HEK293T (cell line): ENCODE results near the gene SUN2.

Source experiments
- CTCF ChIA-PET: fragments of 350-600 bp; formaldehyde crosslinking; extraction: SDS; loops from one replicate; lab custom pipeline; 2021; ENCODE audit warnings: antibody characterized with exemption, inconsistent platforms; lab: Yijun Ruan, JAX
- POLR2A ChIA-PET: fragments of 350-600 bp; formaldehyde crosslinking; extraction: SDS; loops from one replicate; lab custom pipeline; 2020; ENCODE audit warnings: antibody characterized with exemption, inconsistent platforms; lab: Yijun Ruan, JAX
- DNase-seq: peaks from one replicate; pipeline ENCODE4 v3.0.0; 2012; ENCODE audit warnings: mixed read lengths; ENCODE audit errors: extremely low spot score
- ARNT ChIP-seq: fragments of 450-650 bp; IDR thresholded peaks from 2 replicates; pipeline ENCODE4 v1.6.1; 2017; ENCODE audit warnings: mild to moderate bottlenecking
- BHLHE40 ChIP-seq: fragments of 450-650 bp; IDR thresholded peaks from 2 replicates; pipeline ENCODE4 v1.6.1; 2016; ENCODE audit warnings: mild to moderate bottlenecking, moderate library complexity, borderline replicate concordance
- CTBP1 ChIP-seq: fragments of 450-650 bp; IDR thresholded peaks from 2 replicates; pipeline ENCODE4 v1.6.1; 2016; ENCODE audit warnings: borderline replicate concordance
- ELF4 ChIP-seq: fragments of 450-650 bp; IDR thresholded peaks from 2 replicates; pipeline ENCODE4 v1.6.1; 2017; ENCODE audit warnings: antibody characterized with exemption
- FOXA1 ChIP-seq: fragments of 450-650 bp; IDR thresholded peaks from 2 replicates; pipeline ENCODE4 v1.6.1; 2016; ENCODE audit warnings: mild to moderate bottlenecking
- FOXK2 ChIP-seq: fragments of 450-650 bp; IDR thresholded peaks from 2 replicates; pipeline ENCODE4 v1.6.1; 2016; ENCODE audit warnings: mild to moderate bottlenecking
- FOXM1 ChIP-seq: fragments of 450-650 bp; IDR thresholded peaks from 2 replicates; pipeline ENCODE4 v1.6.1; 2017; ENCODE audit warnings: mild to moderate bottlenecking, borderline replicate concordance
- HDGF ChIP-seq: fragments of 450-650 bp; IDR thresholded peaks from 2 replicates; pipeline ENCODE4 v1.6.1; 2017; ENCODE audit warnings: antibody characterized with exemption, borderline replicate concordance
- L3MBTL2 ChIP-seq: fragments of 450-650 bp; conservative IDR thresholded peaks from 2 replicates; pipeline ENCODE4 v1.6.1; 2016; ENCODE audit warnings: mild to moderate bottlenecking
- LEF1 ChIP-seq: fragments of 450-650 bp; IDR thresholded peaks from 2 replicates; pipeline ENCODE4 v1.6.1; 2017; ENCODE audit warnings: mild to moderate bottlenecking, borderline replicate concordance
- NFRKB ChIP-seq: fragments of 450-650 bp; IDR thresholded peaks from 2 replicates; pipeline ENCODE4 v1.6.1; 2016; ENCODE audit warnings: mild to moderate bottlenecking, moderate library complexity
- PKNOX1 ChIP-seq: fragments of 450-650 bp; IDR thresholded peaks from 2 replicates; pipeline ENCODE4 v1.6.1; 2016
- SP1 ChIP-seq: fragments of 450-650 bp; IDR thresholded peaks from 2 replicates; pipeline ENCODE4 v1.6.1; 2017
- SUZ12 ChIP-seq: fragments of 450-650 bp; IDR thresholded peaks from 2 replicates; pipeline ENCODE4 v1.6.1; 2016; ENCODE audit warnings: mild to moderate bottlenecking
- TARDBP ChIP-seq: fragments of 450-650 bp; IDR thresholded peaks from 2 replicates; pipeline ENCODE4 v1.6.1; 2016
- ZNF384 ChIP-seq: fragments of 450-650 bp; IDR thresholded peaks from 2 replicates; pipeline ENCODE4 v1.6.1; 2016

Gene SUN2

GRCh38 chr22:38730411-38730871, 25.4 kb downstream of the SUN2 start:
- no peak for TF ChIP-seq ZNF384
- no peak for TF ChIP-seq L3MBTL2
- no peak for TF ChIP-seq BHLHE40
- POLR2A ChIA-PET, result no interaction called here
- CTCF ChIA-PET, result interaction anchor here (1.1 kb wide), 1 partner anchor 9 kb away, joined by 3 read pairs; no protein-coding TSS in a partner anchor
- DNase-seq, result no peak

- DNase-seq, result no peak
- no peak for TF ChIP-seq ELF4
- no peak for TF ChIP-seq NFRKB
- no peak for TF ChIP-seq FOXA1
- no peak for TF ChIP-seq BHLHE40
- TF ChIP-seq PKNOX1, result no peak
- no peak for TF ChIP-seq L3MBTL2
- no peak for TF ChIP-seq FOXK2
- TF ChIP-seq SUZ12, result no peak
- TF ChIP-seq TARDBP, result no peak
- TF ChIP-seq ARNT, result no peak
- no peak for TF ChIP-seq FOXM1
- no peak for TF ChIP-seq LEF1
- no peak for TF ChIP-seq SP1
- ChIA-PET CTCF (no interaction called here), POLR2A (no interaction called here)
These were observed 25.9 kb downstream of the SUN2 start for GRCh38 chr22:38729946-38730345.

- no peak for DNase-seq
- CTCF ChIA-PET, result no interaction called here
- no peak for TF ChIP-seq ARNT
- no peak for TF ChIP-seq TARDBP
- TF ChIP-seq SP1, result no peak
- no peak for TF ChIP-seq LEF1
- TF ChIP-seq BHLHE40, result no peak
- no peak for TF ChIP-seq PKNOX1
- TF ChIP-seq HDGF, result no peak
- TF ChIP-seq CTBP1, result no peak
- TF ChIP-seq FOXK2, result no peak
- TF ChIP-seq FOXA1, result no peak
- no peak for TF ChIP-seq SUZ12
- no peak for TF ChIP-seq FOXM1
- TF ChIP-seq L3MBTL2, result no peak
- no peak for TF ChIP-seq ZNF384
- no peak for TF ChIP-seq ELF4
- TF ChIP-seq NFRKB, result no peak
- POLR2A ChIA-PET, result no interaction called here
These were observed 26.7 kb downstream of the SUN2 start for GRCh38 chr22:38728871-38729796.

- ChIA-PET CTCF (interaction anchor here (0.7 kb wide), 1 partner anchor 1238 kb away, joined by 3 read pairs; no protein-coding TSS in a partner anchor), POLR2A (no interaction called here)
- TF ChIP-seq TARDBP, result no peak
- no peak for TF ChIP-seq L3MBTL2
- no peak for TF ChIP-seq ELF4
- no peak for TF ChIP-seq FOXA1
- no peak for DNase-seq
These were observed 28.0 kb downstream of the SUN2 start for GRCh38 chr22:38727530-38728451.

- ChIA-PET CTCF (no interaction called here), POLR2A (interaction anchor here (1.4 to 1.9 kb wide), 2 partner anchors 8 to 10 kb away, joined by 3 to 4 read pairs; no protein-coding TSS in a partner anchor)
- DNase-seq, result no peak
- TF ChIP-seq SUZ12 (no peak), ZNF384 (no peak), PKNOX1 (no peak), FOXM1 (no peak), BHLHE40 (no peak), HDGF (no peak), TARDBP (no peak), L3MBTL2 (no peak), NFRKB (no peak), SP1 (no peak), FOXK2 (no peak), LEF1 (no peak), FOXA1 (no peak)
These were observed 28.7 kb downstream of the SUN2 start for GRCh38 chr22:38727123-38727522.
